ENCODE measurements around the gene TSPAN18.

Gene TSPAN18

DNA sequence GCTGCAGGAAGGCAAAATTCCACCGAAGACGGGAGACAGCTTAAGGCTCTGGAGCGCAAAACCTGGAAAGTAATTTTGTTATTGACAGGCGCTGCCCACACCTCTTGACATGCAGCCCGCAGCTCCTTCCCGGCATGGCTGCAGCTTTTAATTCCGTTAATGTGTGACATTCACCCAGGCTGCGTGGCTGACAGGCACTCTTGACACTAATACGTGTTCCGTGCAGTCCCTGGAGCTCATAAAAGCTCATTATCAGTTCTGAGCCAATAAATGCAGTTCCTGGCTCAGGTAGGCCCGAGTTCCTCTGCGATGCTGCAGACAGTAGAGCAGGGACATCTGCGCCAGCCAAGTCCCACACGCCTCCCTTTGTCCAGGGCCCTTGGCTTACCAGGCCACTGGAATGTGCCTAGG is 34.8 kb downstream of the TSPAN18 start:
- Histone ChIP-seq H3K36me3 (ENCODE audit: control insufficient read depth, low read length) (no peaks in the 10 kb centered on the region), H3K4me1 (ENCODE audit: control insufficient read depth, low read length) (no peaks in the 10 kb centered on the region), H3K9me3 (ENCODE audit: control insufficient read depth, insufficient read depth, low read length) (peaks cover 4% of the 10 kb centered on the region; the same call in 1 of the 2 replicates), H3K9me2 (replicated peaks; ENCODE audit: control insufficient read depth, low read length) (no peaks in the 10 kb centered on the region), H3K27me3 (ENCODE audit: control insufficient read depth, low read length) (peaks cover 5% of the 10 kb centered on the region), H3K4me3 (ENCODE audit: low read length) (no peak overlapping the region), H3K4me2 (ENCODE audit: low read length) (no peak overlapping the region), H3K79me2 (ENCODE audit: control insufficient read depth, low read length) (no peaks in the 10 kb centered on the region), H3F3A (ENCODE audit: control insufficient read depth, insufficient read depth) (no peaks in the 10 kb centered on the region), H3K27ac (ENCODE audit: low read depth, low read length) (no peak overlapping the region), H4K20me1 (ENCODE audit: control insufficient read depth, insufficient read depth, low read depth, low read length) (no peaks in the 10 kb centered on the region)
- TF ChIP-seq, protein P1, sequence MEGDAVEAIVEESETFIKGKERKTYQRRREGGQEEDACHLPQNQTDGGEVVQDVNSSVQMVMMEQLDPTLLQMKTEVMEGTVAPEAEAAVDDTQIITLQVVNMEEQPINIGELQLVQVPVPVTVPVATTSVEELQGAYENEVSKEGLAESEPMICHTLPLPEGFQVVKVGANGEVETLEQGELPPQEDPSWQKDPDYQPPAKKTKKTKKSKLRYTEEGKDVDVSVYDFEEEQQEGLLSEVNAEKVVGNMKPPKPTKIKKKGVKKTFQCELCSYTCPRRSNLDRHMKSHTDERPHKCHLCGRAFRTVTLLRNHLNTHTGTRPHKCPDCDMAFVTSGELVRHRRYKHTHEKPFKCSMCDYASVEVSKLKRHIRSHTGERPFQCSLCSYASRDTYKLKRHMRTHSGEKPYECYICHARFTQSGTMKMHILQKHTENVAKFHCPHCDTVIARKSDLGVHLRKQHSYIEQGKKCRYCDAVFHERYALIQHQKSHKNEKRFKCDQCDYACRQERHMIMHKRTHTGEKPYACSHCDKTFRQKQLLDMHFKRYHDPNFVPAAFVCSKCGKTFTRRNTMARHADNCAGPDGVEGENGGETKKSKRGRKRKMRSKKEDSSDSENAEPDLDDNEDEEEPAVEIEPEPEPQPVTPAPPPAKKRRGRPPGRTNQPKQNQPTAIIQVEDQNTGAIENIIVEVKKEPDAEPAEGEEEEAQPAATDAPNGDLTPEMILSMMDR (IDR thresholded peaks at IDR 0.05; ENCODE audit: low read depth, low read length, poor library complexity, severe bottlenecking): no peak
- TF ChIP-seq EZH2phosphoT487 (IDR thresholded peaks at IDR 0.05; ENCODE audit: borderline replicate concordance, low read length): no peak

DNA sequence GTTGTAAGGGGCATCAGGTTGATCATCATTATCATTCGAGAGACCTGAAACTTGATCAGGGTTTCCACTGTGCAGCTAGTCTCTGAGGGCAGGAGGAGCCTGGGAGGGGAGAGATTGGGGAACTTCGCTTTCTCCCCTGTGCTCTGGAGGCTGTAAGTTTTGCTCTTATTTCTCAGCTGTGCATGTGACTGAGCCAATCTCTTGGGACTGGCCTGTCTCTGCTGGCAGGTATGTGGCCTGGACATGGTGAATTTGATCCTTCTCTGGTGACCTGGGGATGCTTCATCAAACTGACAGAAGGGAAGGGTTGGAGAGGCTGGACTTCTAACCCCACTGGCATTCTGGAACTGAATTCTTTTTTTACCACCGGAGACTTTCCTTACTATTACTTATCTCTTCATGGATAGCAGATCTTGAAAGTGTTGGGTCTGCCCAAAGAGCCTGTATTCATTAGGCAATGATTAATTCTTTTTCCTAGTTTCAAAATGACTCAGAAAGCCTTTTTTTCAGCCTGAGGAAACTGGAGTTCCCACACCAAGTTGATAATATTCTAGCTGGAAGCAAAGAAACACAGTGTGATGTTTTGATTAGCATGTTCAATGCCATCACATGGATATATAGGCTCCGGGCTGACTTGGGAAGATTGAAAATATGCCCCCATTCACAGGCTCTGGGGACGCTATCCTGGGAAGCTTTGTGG is 36.5 kb downstream of the TSPAN18 start:
- Histone ChIP-seq H3K4me3 (ENCODE audit: low read length) (no peak overlapping the region), H3K36me3 (ENCODE audit: control insufficient read depth, low read length) (no peaks in the 10 kb centered on the region), H3F3A (ENCODE audit: control insufficient read depth, insufficient read depth) (no peaks in the 10 kb centered on the region), H3K27ac (ENCODE audit: low read depth, low read length) (no peak overlapping the region), H3K27me3 (ENCODE audit: control insufficient read depth, low read length) (peaks cover 3% of the 10 kb centered on the region), H3K79me2 (ENCODE audit: control insufficient read depth, low read length) (no peaks in the 10 kb centered on the region), H4K20me1 (ENCODE audit: control insufficient read depth, insufficient read depth, low read depth, low read length) (no peaks in the 10 kb centered on the region), H3K9me3 (ENCODE audit: control insufficient read depth, insufficient read depth, low read length) (peaks cover 2% of the 10 kb centered on the region; the same call in 1 of the 2 replicates), H3K4me2 (ENCODE audit: low read length) (no peak overlapping the region), H3K9me2 (replicated peaks; ENCODE audit: control insufficient read depth, low read length) (no peaks in the 10 kb centered on the region), H3K4me1 (ENCODE audit: control insufficient read depth, low read length) (no peaks in the 10 kb centered on the region)
- TF ChIP-seq, protein P1 (IDR thresholded peaks at IDR 0.05; ENCODE audit: low read depth, low read length, poor library complexity, severe bottlenecking): no peak
- TF ChIP-seq EZH2phosphoT487 (IDR thresholded peaks at IDR 0.05; ENCODE audit: borderline replicate concordance, low read length): no peak

DNA sequence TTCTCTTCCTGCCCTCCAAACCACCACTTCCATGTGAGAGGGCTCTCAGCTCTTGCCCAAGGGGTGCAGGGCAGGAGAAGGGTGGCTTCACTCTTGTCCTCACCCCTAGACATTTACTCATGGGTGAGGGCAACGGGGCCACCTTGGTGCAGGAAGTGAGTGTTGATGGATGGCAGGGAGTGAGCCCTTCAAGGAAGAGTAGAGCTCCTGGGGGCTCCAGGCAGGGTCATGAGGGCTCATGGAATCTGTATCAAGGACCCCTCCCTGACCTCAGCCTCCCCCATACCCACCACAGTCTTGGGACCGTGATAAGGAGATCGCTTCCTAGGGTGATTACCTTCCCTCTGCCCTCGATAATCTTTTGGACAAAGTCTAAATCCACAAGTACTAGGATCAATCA is 37.8 kb downstream of the TSPAN18 start:
- Histone ChIP-seq H3K36me3 (ENCODE audit: control insufficient read depth, low read length) (no peaks in the 10 kb centered on the region), H3K4me2 (ENCODE audit: low read length) (no peak overlapping the region), H3F3A (ENCODE audit: control insufficient read depth, insufficient read depth) (no peaks in the 10 kb centered on the region), H3K27me3 (ENCODE audit: control insufficient read depth, low read length) (no peaks in the 10 kb centered on the region; the same call in none of the 2 replicates), H3K79me2 (ENCODE audit: control insufficient read depth, low read length) (no peaks in the 10 kb centered on the region), H3K4me1 (ENCODE audit: control insufficient read depth, low read length) (no peaks in the 10 kb centered on the region), H3K9me3 (ENCODE audit: control insufficient read depth, insufficient read depth, low read length) (no peaks in the 10 kb centered on the region), H3K4me3 (ENCODE audit: low read length) (no peak overlapping the region), H3K27ac (ENCODE audit: low read depth, low read length) (no peak overlapping the region), H4K20me1 (ENCODE audit: control insufficient read depth, insufficient read depth, low read depth, low read length) (no peaks in the 10 kb centered on the region), H3K9me2 (replicated peaks; ENCODE audit: control insufficient read depth, low read length) (no peaks in the 10 kb centered on the region)
- TF ChIP-seq, protein P1 (IDR thresholded peaks at IDR 0.05; ENCODE audit: low read depth, low read length, poor library complexity, severe bottlenecking): no peak
- TF ChIP-seq EZH2phosphoT487 (IDR thresholded peaks at IDR 0.05; ENCODE audit: borderline replicate concordance, low read length): no peak

All from DOHH2 (cell line).